ENCODE results near the gene DYNLT1.
"Not testable (repeated sequence)": the region's sequence is repeated elsewhere in the genome, so short reads cannot be mapped to it uniquely, and the experiment has no call there.

Gene DYNLT1

DNA sequence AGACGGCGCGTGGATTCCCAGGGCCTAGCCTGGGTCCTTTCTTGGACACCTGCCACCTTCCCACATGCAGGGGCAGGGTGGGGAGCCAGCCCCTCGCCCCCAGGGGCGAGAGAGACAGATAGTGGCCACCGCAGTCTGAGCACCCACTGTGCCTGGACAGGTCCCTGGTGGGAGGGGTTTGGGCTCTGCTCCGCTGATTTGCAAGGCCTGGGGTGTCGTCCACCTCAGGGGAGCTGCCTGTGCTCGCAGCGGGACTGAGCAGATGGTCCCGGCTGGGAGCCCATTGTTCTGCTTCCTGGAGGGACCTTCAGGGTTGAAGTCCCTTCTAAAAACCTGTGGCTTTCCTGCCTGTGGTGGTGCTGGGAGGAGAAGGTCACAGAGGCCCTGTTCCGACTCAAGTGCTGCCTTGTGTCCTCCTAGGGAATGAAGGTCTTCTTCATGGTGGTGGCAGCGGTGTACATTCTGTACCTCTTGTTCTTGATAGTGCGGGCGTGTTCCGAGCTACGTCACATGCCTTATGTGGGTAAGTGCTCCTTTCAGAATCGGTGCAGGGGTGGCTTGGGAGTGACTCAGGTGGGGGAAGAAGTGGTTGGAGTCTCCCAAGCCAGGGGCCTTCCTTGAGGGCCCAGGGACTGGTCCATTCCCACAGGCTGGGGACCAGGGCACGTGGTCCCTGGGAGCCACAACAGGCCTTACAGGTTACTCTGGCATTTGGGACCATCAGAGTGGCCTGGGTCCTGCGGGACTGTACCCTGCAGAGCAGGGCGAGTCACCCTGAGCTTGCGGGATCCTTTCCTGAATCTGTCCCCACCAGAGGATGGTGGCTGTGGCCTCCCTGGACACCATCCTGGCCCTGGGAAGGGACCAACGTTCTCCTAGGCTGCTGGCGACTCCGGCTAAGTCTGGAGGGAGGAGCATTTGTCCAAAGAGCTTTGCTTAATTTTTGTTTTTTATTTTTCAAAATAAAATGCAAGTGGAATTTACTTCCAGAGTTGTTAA, 19.6 kb downstream of the DYNLT1 start:
- in situ Hi-C loops (cut with HindIII; ENCODE audit: low sequenced_read_pairs), result no loop called here

GRCh38 chr6:158622545-158623190, 21.9 kb downstream of the DYNLT1 start:
- in situ Hi-C loops (cut with HindIII; ENCODE audit: low sequenced_read_pairs), result no loop called here

DNA sequence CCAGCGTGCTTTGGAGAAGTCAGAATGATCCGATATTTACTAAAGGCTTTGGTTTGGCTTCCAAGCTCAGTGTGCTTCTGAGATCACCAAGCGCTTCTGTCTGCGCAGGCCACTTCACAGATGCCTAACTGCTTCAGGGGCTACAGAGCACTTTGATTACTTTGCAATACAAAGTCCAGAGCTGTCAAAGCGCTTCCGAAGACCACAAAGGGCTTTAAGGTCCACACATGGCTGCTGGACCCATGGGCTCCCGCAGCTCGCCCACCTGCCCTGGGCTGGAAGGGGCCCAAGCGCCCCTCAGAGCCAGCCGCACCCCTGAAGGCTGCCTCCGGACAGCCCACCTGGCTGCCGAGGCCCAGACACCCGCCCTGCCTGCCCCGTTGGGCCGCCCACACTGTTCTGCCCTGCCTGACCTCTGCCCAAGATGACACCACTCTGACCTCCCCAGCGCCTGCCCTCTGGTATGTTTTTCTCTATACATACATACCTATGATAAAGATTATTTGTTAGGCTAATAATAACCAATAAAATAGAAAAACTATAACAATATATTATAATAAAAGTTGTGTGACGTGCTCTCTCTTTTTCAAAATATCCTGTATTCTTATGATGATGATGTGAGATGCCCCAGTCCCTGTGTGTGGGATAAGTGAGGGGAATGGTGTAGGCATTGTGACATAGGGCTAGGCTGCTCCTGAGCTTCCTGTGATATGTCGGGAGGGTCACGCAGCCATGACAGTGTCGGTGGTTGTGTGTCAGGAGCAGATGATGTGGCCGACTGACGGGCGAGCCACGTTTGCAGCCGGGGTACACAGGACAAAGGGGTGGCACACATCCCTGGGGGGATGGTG, 22.6 kb downstream of the DYNLT1 start:
- in situ Hi-C loops (cut with HindIII; ENCODE audit: low sequenced_read_pairs), result no loop called here

DNA sequence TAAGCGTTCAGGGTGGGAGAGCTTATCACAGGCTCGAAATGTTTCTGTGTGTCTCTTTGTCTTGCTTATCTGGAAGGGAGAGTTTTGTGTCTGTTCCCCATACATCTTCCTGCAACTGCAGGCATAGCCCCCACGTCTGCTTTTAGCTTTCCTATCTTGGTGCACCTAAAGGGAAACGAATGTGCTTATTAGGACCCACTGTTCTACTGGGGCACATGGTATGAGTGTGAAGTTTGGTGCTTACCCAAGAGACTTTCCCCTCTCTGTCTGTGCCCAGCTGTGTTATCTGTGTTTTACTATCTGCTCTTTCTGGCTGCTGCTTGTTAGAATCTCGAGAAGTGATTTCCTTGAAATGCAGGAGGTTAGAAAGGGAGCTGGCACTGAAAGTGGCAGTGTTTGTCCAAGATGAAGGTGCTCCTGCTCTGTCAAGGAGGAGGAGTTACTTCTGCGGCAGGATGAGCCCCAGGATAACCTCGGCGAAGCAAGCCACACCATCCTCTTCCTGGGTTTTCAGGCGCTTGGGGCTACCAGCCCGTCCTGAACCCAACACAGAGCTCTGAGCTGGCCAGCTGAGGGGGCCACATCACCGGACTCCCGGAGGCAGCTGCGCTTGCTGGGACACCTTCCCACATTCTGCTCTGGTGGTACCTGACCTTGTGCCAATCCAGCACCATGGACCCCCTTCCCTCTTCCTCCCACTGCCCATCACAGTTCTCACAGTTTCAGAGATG, 23.4 kb downstream of the DYNLT1 start:
- in situ Hi-C loops (cut with HindIII; ENCODE audit: low sequenced_read_pairs), result no loop called here

GRCh38 chr6:158619922-158620801, 24.4 kb downstream of the DYNLT1 start:
- in situ Hi-C loops (cut with HindIII; ENCODE audit: low sequenced_read_pairs), result no loop called here

GRCh38 chr6:158618289-158618688, 26.3 kb downstream of the DYNLT1 start:
- in situ Hi-C loops (cut with HindIII; ENCODE audit: low sequenced_read_pairs), result not testable (repeated sequence)

DNA sequence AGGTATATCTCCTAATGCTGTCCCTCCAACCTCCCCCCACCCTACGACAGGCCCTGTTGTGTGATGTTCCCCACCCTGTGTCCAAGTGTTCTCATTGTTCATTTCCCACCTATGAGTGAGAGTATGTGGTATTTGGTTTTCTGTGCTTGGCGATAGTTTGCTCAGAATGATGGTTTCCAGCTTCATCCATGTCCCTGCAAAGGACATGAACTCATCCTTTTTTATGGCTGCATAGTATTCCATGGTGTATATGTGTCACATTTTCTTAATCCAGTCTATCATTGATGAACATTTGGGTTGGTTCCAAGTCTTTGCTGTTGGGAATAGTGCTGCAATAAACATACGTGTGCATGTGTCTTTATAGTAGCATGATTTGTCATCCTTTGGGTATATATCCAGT, 29.9 kb downstream of the DYNLT1 start:
- in situ Hi-C loops (cut with HindIII; ENCODE audit: low sequenced_read_pairs), result not testable (repeated sequence)

DNA sequence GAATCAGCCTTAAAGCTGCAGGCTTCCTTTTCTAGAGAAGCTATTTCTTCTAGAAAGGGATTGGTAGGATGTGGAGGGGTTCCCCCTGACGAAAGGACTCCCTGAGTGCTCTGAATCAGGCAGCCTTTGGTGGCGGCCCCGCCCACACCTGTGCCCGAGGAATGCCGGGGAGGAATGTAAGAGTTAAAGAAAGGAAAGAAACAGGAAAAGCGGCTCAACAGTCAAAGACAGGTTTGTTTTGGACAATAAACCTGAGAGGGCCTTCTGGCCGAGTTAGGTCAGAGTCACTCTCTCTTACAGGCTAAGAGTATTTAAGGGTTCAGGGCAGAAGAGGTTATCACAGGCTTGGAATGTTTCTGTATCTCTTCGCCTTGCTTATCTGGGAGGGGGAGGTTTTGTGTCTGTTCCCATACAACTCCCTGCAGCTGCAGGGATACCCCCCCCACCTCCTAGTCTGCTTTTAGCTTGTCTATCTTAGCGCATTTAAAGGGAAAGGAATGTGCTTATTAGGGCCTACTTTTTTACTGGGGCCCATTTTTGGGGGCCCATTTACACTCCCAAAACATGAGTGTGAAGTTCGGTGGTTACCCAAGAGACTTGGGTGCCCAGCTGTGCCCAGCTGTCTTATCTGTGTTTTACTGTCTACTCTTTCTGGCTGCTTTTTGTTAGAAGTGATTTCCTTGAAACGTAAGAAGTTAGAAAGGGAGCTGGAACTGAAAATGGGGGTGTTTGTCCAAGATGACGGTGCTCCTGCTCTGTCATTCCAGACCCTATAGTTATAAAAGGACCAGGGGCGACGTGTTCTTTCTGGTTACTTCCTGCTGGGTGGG, 32.8 kb downstream of the DYNLT1 start:
- in situ Hi-C loops (cut with HindIII; ENCODE audit: low sequenced_read_pairs), result no loop called here

GRCh38 chr6:158611039-158611438, 33.5 kb downstream of the DYNLT1 start:
- in situ Hi-C loops (cut with HindIII; ENCODE audit: low sequenced_read_pairs), result no loop called here

- in situ Hi-C loops (cut with HindIII; ENCODE audit: low sequenced_read_pairs), result no loop called here
Measured at GRCh38 chr6:158610319-158610968, 34.1 kb downstream of the DYNLT1 start.

GRCh38 chr6:158609455-158610155, 34.9 kb downstream of the DYNLT1 start:
- in situ Hi-C loops (cut with HindIII; ENCODE audit: low sequenced_read_pairs), result no loop called here

- in situ Hi-C loops (cut with HindIII; ENCODE audit: low sequenced_read_pairs), result no loop called here
Measured at GRCh38 chr6:158608221-158608620, 36.3 kb downstream of the DYNLT1 start.

- in situ Hi-C loops (cut with HindIII; ENCODE audit: low sequenced_read_pairs), result no loop called here
Measured at GRCh38 chr6:158607411-158608170, 37.0 kb downstream of the DYNLT1 start.

- in situ Hi-C loops (cut with HindIII; ENCODE audit: low sequenced_read_pairs), result no loop called here
Measured at GRCh38 chr6:158606935-158607334, 37.6 kb downstream of the DYNLT1 start.

DNA sequence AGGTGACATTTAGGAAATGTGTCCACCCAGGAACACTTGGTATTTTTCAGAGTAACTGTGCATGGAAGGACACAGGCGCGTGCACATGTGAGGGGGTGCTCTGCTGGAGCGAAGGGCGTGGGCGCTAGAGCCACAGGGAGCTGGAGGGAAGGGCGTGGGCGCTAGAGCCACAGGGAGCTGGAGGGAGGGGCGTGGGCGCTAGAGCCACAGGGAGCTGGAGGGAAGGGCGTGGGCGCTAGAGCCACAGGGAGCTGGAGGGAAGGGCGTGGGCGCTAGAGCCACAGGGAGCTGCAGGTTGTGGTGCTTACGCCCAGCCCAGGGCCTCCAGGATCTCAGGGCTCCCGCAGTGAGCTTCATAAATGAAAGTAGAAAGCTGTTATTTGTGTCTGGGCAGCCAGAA, 38.5 kb downstream of the DYNLT1 start:
- in situ Hi-C loops (cut with HindIII; ENCODE audit: low sequenced_read_pairs), result not testable (repeated sequence)

GRCh38 chr6:158605266-158605878, 39.2 kb downstream of the DYNLT1 start:
- in situ Hi-C loops (cut with HindIII; ENCODE audit: low sequenced_read_pairs), result no loop called here

Measured in DLD1 (cell line).